GM12892 (cell line): ENCODE results near the gene CBFA2T3.

ENCODE experiments used
- POLR2A ChIP-seq: IDR thresholded peaks from 2 replicates; pipeline ENCODE4 v1.6.1; 2011; ENCODE audit warnings: low read depth, low read length, control low read depth
- POLR2AphosphoS5 ChIP-seq: IDR thresholded peaks from 2 replicates; pipeline ENCODE4 v1.6.1; 2011; ENCODE audit warnings: low read depth, low read length, control low read depth
- TAF1 ChIP-seq: IDR thresholded peaks from 2 replicates; pipeline ENCODE4 v1.6.1; 2011; ENCODE audit warnings: low read depth, mild to moderate bottlenecking, control low read depth, low read length, borderline replicate concordance

DNA sequence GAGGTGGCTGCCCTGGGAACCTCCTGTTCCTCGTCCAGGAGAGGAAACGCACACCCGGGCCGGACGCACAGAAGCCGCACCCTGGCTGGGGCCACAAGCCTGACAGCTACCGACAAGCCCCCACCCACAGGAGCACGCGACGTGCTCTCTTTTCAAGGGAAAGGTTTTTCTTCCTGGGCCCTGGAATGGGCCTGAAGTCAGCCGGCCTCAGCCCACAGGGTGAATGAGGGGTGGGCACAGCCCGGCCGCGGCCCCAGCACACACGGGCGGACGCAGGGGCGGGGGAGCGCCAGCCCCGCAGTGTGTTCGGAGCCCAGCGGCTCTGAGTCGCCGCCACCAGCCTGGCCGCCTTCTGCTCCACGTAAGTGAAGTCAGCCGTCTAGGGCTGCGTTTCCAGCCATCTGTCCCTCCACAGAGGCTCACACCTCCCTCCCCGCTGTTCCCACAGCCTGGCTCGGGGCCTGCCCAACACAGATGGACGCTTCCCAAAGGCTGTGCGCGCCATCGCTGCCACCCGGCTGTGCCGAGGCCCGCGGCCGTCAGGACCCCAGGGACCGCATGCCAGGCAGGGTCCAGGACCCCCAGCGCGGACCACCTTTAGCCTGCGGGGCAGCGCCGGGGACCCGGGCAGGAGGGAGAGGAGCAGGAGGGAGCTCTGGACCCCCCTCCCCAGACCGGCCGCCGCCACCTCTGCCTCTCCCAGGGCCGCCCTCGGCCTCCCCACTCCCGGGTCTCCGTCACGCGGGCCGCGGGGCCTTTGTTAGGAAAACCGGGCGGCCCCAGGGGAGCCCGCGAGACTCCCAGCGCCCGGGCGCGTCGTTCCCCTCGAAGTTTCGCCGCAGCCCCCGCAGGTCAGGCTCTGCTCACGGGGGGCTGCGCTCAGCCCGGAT is 36.8 kb downstream of the CBFA2T3 start:
- TF ChIP-seq POLR2A (no peak), POLR2AphosphoS5 (no peak), TAF1 (no peak)
